ENCODE results near the gene PXDC1. TPM values are rescaled to one million over a fixed set of nuclear protein-coding genes. Genes with fewer than 3 reads are reported as not detected.
A peak's percentile ranks its signal among the peaks of the same experiment; 100 is the strongest.

Gene PXDC1
- total RNA-seq, 1 experiment from 2014 or later: 96.4 TPM

GRCh38 chr6:3732345-3733141, 19.0 kb downstream of the PXDC1 start:
- DNase-seq (ENCODE audit: low read depth in 1 of 2, low spot score in 2 of 2): peak; percentile 51 to 74
- H3K36me3 ChIP-seq: peaks cover 99% of the 10 kb centered on the region
- no peaks in the 10 kb centered on the region for H3K4me1 ChIP-seq (replicated peaks)
- H3K27me3 ChIP-seq (replicated peaks): no peaks in the 10 kb centered on the region; the same call in 1 of the 2 replicates
- H3K4me3 ChIP-seq: no peak overlapping the region
- no peak overlapping the region for H3K27ac ChIP-seq
- H3K9me3 ChIP-seq (replicated peaks): peaks cover 4% of the 10 kb centered on the region; the same call in 1 of the 2 replicates

DNA sequence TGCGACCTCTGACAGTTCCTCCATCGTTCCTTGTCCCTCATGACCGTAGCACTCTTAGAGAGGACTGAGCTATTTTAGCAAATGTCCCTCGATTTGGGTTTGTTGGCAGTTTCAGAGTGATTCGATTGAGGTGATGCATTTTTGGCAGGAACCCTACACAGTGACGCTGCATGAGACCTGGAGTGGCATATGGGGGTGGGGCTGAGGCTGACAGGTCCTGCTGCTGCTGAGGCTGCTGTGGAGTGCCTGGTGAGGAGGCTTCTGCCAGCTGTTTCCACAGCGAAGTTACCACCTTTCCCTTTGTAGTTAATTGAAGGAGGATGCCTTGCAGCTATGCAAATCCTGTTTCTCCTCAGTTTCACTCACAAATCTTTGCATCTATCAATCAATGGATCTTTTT, 19.8 kb downstream of the PXDC1 start:
- H3K27me3 ChIP-seq (replicated peaks): no peaks in the 10 kb centered on the region; the same call in 1 of the 2 replicates
- no peak overlapping the region for H3K4me3 ChIP-seq
- no peaks in the 10 kb centered on the region for H3K4me1 ChIP-seq (replicated peaks)
- H3K9me3 ChIP-seq (replicated peaks): peaks cover 4% of the 10 kb centered on the region; the same call in 1 of the 2 replicates
- H3K36me3 ChIP-seq: peaks cover 99% of the 10 kb centered on the region
- no peak for DNase-seq (ENCODE audit: low read depth in 1 of 2, low spot score in 2 of 2)
- H3K27ac ChIP-seq: no peak overlapping the region

DNA sequence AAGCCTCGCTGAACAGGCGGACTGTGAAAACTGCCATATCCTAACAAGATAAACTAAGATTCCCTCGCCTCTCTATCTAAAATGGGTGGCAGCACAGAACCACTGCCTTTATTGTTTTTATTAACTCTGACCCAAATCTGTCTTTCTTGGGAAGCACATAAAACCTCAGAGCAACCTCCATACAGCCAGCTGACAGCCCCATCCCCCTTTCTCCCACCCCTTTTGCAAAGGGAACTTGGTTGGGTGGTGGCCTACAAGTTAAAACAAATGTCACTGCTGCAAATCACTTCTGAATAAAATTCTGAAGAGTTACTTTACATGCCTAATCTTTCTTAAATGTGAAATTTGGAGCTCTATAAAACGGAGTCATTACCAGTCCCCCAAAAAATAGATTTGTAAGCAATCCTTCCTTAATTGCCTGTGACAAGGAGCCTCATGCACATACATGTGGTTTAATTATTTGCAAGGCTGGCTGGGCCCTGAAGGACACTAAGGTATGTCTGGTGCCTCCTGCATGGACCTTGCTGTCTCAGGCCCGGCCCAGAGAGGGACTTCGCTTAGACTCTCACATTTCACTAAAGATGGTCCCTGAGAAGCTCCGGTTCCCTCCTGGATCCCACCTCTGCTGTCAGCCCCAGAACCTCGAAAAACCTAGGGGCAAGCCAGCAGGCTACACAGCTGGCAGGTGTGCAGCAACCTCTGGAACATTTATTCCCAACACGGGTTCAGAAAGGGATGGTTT, 21.7 kb downstream of the PXDC1 start:
- Histone ChIP-seq H3K4me3 (no peak overlapping the region), H3K9me3 (replicated peaks) (no peaks in the 10 kb centered on the region), H3K27ac (no peak overlapping the region), H3K36me3 (peaks cover 99% of the 10 kb centered on the region), H3K4me1 (replicated peaks) (no peaks in the 10 kb centered on the region), H3K27me3 (replicated peaks) (no peaks in the 10 kb centered on the region; the same call in 1 of the 2 replicates)
- no peak for DNase-seq (ENCODE audit: low read depth in 1 of 2, low spot score in 2 of 2)

GRCh38 chr6:3727593-3728108, 23.9 kb downstream of the PXDC1 start:
- Histone ChIP-seq H3K4me1 (replicated peaks) (peaks cover 6% of the 10 kb centered on the region), H3K9me3 (replicated peaks) (no peaks in the 10 kb centered on the region), H3K36me3 (peaks cover 99% of the 10 kb centered on the region), H3K27me3 (replicated peaks) (no peaks in the 10 kb centered on the region; the same call in 1 of the 2 replicates), H3K27ac (no peak overlapping the region), H3K4me3 (no peak overlapping the region)
- no peak for DNase-seq (ENCODE audit: low read depth in 1 of 2, low spot score in 2 of 2)

DNA sequence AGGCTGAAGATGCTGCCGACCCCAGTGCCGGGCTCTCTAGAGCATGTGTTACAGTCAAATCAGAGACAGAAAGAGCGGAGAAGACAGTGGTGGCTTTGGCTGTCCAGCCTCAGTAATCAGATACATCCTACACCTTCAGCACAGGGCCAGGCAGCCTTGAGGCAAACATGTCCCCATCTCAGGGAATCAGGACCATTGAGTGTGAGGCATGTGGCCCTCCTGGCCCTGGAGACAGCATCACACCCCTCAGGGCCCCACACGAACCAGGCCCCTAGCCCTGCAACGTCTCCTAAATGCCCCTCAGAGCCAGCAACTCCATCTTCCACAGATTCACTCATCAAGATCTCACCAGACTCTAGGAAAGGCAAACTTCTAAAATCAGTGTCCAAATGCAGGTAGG, 24.5 kb downstream of the PXDC1 start:
- H3K27ac ChIP-seq: no peak overlapping the region
- DNase-seq (ENCODE audit: low read depth in 1 of 2, low spot score in 2 of 2): no peak
- H3K9me3 ChIP-seq (replicated peaks): no peaks in the 10 kb centered on the region
- peaks cover 12% of the 10 kb centered on the region for H3K4me1 ChIP-seq (replicated peaks)
- peaks cover 99% of the 10 kb centered on the region for H3K36me3 ChIP-seq
- H3K27me3 ChIP-seq (replicated peaks): no peaks in the 10 kb centered on the region; the same call in 1 of the 2 replicates
- H3K4me3 ChIP-seq: no peak overlapping the region

DNA sequence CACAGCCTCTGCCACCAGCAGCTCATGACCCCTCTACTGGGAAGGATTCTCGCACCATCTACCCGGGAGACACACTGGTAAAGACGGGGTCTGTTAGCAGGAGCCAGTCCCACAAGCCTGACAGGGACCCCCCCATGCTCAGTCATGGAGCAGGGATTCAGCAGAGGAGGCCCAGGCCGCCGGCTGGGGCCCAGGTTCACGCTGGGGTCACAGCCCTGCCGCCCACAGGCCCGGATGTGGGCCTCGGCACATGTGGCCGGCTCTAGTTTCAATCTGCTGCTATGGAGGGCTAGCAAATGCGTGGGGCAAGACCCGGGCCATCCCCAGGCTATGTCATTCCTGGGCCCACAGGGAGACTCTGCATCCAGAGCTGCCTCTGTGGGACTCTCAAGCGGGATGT, 25.1 kb downstream of the PXDC1 start:
- Histone ChIP-seq H3K4me3 (no peak overlapping the region), H3K4me1 (replicated peaks) (peaks cover 16% of the 10 kb centered on the region), H3K27ac (no peak overlapping the region), H3K36me3 (peaks cover 99% of the 10 kb centered on the region), H3K9me3 (replicated peaks) (no peaks in the 10 kb centered on the region), H3K27me3 (replicated peaks) (no peaks in the 10 kb centered on the region; the same call in 1 of the 2 replicates)
- DNase-seq (ENCODE audit: low read depth in 1 of 2, low spot score in 2 of 2): no peak

GRCh38 chr6:3725145-3726047, 26.1 kb downstream of the PXDC1 start:
- H3K36me3 ChIP-seq: peaks cover 95% of the 10 kb centered on the region
- H3K4me3 ChIP-seq: no peak overlapping the region
- H3K4me1 ChIP-seq (replicated peaks): peaks cover 16% of the 10 kb centered on the region
- no peak overlapping the region for H3K27ac ChIP-seq
- no peaks in the 10 kb centered on the region for H3K27me3 ChIP-seq (replicated peaks)
- H3K9me3 ChIP-seq (replicated peaks): no peaks in the 10 kb centered on the region
- no peak for DNase-seq (ENCODE audit: low read depth in 1 of 2, low spot score in 2 of 2)

DNA sequence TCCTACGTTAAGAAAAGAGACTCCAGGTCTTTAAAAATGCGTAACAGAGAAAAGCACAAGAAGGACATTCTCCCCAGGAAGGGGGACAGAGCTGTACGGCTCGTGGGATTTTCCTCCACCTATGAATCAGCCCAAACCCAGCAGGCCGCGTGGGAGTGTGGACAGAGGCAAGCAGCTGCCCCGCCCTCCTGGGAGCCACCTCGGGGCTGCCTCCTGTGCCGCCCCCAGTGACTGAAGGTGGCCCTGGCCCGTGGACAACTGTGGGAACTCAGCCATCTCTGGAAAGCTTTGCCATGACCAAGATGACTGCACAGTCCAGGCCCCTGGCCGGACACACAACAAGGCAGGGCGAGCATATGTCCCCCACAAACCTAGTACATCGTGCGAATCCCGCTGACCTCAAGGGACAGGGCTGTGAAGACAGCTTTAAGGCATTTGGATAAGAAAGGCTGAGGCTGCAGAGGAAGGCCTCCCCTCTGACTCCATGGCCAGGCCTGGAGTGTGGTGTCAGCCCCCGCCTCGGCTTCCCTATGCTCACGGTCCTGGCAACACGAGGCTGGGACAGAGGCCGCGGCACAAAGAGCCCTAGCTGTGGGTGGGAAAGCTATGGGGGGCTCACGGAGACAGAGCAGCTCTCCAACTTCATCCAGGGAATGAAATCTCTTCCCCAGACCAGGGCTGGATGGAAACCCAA, 26.9 kb downstream of the PXDC1 start:
- H3K4me1 ChIP-seq (replicated peaks): peaks cover 17% of the 10 kb centered on the region
- no peaks in the 10 kb centered on the region for H3K27me3 ChIP-seq (replicated peaks)
- no peak overlapping the region for H3K27ac ChIP-seq
- no peak for DNase-seq (ENCODE audit: low read depth in 1 of 2, low spot score in 2 of 2)
- H3K36me3 ChIP-seq: peaks cover 89% of the 10 kb centered on the region
- no peaks in the 10 kb centered on the region for H3K9me3 ChIP-seq (replicated peaks)
- H3K4me3 ChIP-seq: no peak overlapping the region

GRCh38 chr6:3723966-3724365, 27.5 kb downstream of the PXDC1 start:
- Histone ChIP-seq H3K9me3 (replicated peaks) (no peaks in the 10 kb centered on the region), H3K27me3 (replicated peaks) (no peaks in the 10 kb centered on the region), H3K4me3 (no peak overlapping the region), H3K36me3 (peaks cover 86% of the 10 kb centered on the region), H3K4me1 (replicated peaks) (peaks cover 23% of the 10 kb centered on the region), H3K27ac (no peak overlapping the region)
- no peak for DNase-seq (ENCODE audit: low read depth in 1 of 2, low spot score in 2 of 2)

- H3K9me3 ChIP-seq (replicated peaks): no peaks in the 10 kb centered on the region
- no peak for DNase-seq (ENCODE audit: low read depth in 1 of 2, low spot score in 2 of 2)
- no peak overlapping the region for H3K4me3 ChIP-seq
- peaks cover 82% of the 10 kb centered on the region for H3K36me3 ChIP-seq
- peaks cover 25% of the 10 kb centered on the region for H3K4me1 ChIP-seq (replicated peaks)
- H3K27me3 ChIP-seq (replicated peaks): no peaks in the 10 kb centered on the region
- no peak overlapping the region for H3K27ac ChIP-seq
These were observed 28.3 kb downstream of the PXDC1 start for GRCh38 chr6:3723251-3723650.

- Histone ChIP-seq H3K9me3 (replicated peaks) (no peaks in the 10 kb centered on the region), H3K4me3 (no peak overlapping the region), H3K27ac (no peak overlapping the region), H3K27me3 (replicated peaks) (no peaks in the 10 kb centered on the region), H3K4me1 (replicated peaks) (peaks cover 25% of the 10 kb centered on the region), H3K36me3 (peaks cover 77% of the 10 kb centered on the region)
- DNase-seq (ENCODE audit: low read depth in 1 of 2, low spot score in 2 of 2): no peak
These were observed 28.7 kb downstream of the PXDC1 start for GRCh38 chr6:3722785-3723184.

- Histone ChIP-seq H3K27ac (no peak overlapping the region), H3K27me3 (replicated peaks) (no peaks in the 10 kb centered on the region), H3K36me3 (peaks cover 69% of the 10 kb centered on the region), H3K4me3 (no peak overlapping the region), H3K4me1 (replicated peaks) (peaks cover 25% of the 10 kb centered on the region), H3K9me3 (replicated peaks) (no peaks in the 10 kb centered on the region)
- DNase-seq (ENCODE audit: low read depth in 1 of 2, low spot score in 2 of 2): no peak
These were observed 29.5 kb downstream of the PXDC1 start for GRCh38 chr6:3721810-3722621.
